GM13976 (cell line): ENCODE data around the gene FERMT1.

Experiments
- DNase-seq: peaks from one replicate; pipeline ENCODE4 v3.0.0; 2012; ENCODE audit warnings: low spot score
- CTCF ChIP-seq: IDR thresholded peaks from 2 replicates; pipeline ENCODE4 v1.5.1; 2012; ENCODE audit warnings: borderline replicate concordance, mild to moderate bottlenecking; ENCODE audit not compliant: insufficient read depth; ENCODE audit errors: extremely low read depth, missing control alignments, control extremely low read depth
- in situ Hi-C: fragments of 300-500 bp; cut with MboI; formaldehyde crosslinking; loops from one replicate; pipeline ENCODE4 v1.12.0; 2022; ENCODE audit warnings: low sequenced_read_pairs, mixed read lengths, inconsistent platforms; ENCODE audit not compliant: unreplicated experiment

Gene FERMT1

GRCh38 chr20:6095409-6095808 lies 27.4 kb downstream of the FERMT1 start:
- in situ Hi-C loops, result no loop called here
- no peak for TF ChIP-seq CTCF
- no peak for DNase-seq

GRCh38 chr20:6094565-6094964 lies 28.3 kb downstream of the FERMT1 start:
- DNase-seq, result no peak
- in situ Hi-C loops, result no loop called here
- no peak for TF ChIP-seq CTCF

GRCh38 chr20:6094063-6094462 lies 28.8 kb downstream of the FERMT1 start:
- TF ChIP-seq CTCF, result no peak
- DNase-seq, result no peak
- in situ Hi-C loops, result no loop called here

GRCh38 chr20:6091661-6092060 lies 31.2 kb downstream of the FERMT1 start:
- no peak for TF ChIP-seq CTCF
- in situ Hi-C loops, result no loop called here
- DNase-seq, result no peak

GRCh38 chr20:6086868-6087267 lies 36.0 kb downstream of the FERMT1 start:
- DNase-seq, result no peak
- TF ChIP-seq CTCF, result no peak
- in situ Hi-C loops, result no loop called here

- no peak for TF ChIP-seq CTCF
- in situ Hi-C loops, result no loop called here
- no peak for DNase-seq
Measured at GRCh38 chr20:6083926-6084325, 38.9 kb downstream of the FERMT1 start.

- DNase-seq, result no peak
- in situ Hi-C loops, result no loop called here
- no peak for TF ChIP-seq CTCF
Measured at GRCh38 chr20:6081236-6081635, 41.6 kb downstream of the FERMT1 start.
